ENCODE data around the gene MYL5.
A peak's percentile ranks its signal among the peaks of the same experiment; 100 is the strongest.

The MYL5 gene

GRCh38 chr4:683982-684622 lies 9.8 kb downstream of the MYL5 start:
- Histone ChIP-seq H3K9ac (ENCODE audit: low read length) (peak overlapping the region; percentile 32), H2BK5ac (ENCODE audit: low read length) (no peak overlapping the region), H2AK5ac (ENCODE audit: low read length) (no peak overlapping the region), H3K27ac (ENCODE audit: low read depth, low read length) (no peak overlapping the region), H3K36me3 (ENCODE audit: control insufficient read depth, insufficient read depth, low read length) (no peaks in the 10 kb centered on the region), H3K56ac (ENCODE audit: low read length) (no peak overlapping the region), H4K5ac (ENCODE audit: low read length) (no peak overlapping the region), H3K18ac (ENCODE audit: low read length) (no peak overlapping the region), H3K23ac (ENCODE audit: low read length) (no peak overlapping the region), H3K4me1 (ENCODE audit: control insufficient read depth, low read depth, low read length) (peaks cover 1% of the 10 kb centered on the region), H4K8ac (ENCODE audit: low read depth, low read length) (no peak overlapping the region), H3K27me3 (ENCODE audit: insufficient read depth, low read length, poor library complexity) (no peaks in the 10 kb centered on the region), H2BK15ac (replicated peaks; ENCODE audit: low read depth) (no peak overlapping the region), H2BK120ac (ENCODE audit: low read depth, low read length) (no peak overlapping the region), H3K79me2 (ENCODE audit: control insufficient read depth, insufficient read depth, low read length) (no peaks in the 10 kb centered on the region), H3K4me2 (ENCODE audit: low read length) (no peak overlapping the region), H3K4me3 (ENCODE audit: low read length) (no peak overlapping the region), H3K4ac (ENCODE audit: low read depth, low read length) (no peak overlapping the region), H3K79me1 (ENCODE audit: low read length) (no peaks in the 10 kb centered on the region)
- no CpG with 5 or more reads among the region's 19 CpGs for WGBS (ENCODE audit: extremely low coverage, insufficient coverage, low lambda C conversion rate)
- peak; percentile 82 for DNase-seq

DNA sequence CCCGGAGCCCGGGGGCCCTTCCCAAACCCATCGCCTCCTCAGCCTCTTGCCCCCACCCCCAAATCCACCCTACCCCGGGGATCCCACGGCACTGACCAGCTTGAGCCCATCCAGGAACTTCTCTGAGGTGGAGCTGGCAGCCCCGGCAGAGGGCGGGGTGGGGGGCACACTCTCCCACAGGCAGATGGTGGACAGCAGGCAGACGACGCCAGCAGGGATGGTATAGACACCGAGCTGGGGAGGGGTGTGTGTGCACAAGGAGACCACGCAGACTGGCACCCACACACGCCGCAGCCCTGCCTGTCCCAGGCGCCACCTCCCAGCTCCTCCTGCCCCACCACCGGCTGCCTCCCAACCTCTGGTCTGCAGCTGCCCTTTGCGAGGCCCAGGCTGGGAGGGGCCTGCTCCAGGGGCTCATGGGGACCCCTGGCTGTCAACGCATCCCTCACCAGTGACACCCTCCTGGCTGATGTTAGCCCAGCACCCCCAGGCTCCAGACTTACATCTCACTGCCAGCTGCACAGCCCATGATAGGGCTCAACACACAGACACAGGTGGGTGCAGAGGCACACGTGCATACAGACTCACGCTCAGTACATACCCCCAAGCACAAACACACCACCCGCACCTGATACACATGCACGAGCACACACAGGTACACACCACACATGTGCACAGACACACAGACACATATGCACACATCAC lies 10.4 kb downstream of the MYL5 start:
- H3K56ac ChIP-seq (ENCODE audit: low read length), result no peak overlapping the region
- WGBS (ENCODE audit: extremely low coverage, insufficient coverage, low lambda C conversion rate), result no CpG with 5 or more reads among the region's 21 CpGs
- no peak overlapping the region for H2BK15ac ChIP-seq (replicated peaks; ENCODE audit: low read depth)
- no peak overlapping the region for H4K8ac ChIP-seq (ENCODE audit: low read depth, low read length)
- no peaks in the 10 kb centered on the region for H3K36me3 ChIP-seq (ENCODE audit: control insufficient read depth, insufficient read depth, low read length)
- no peak overlapping the region for H4K5ac ChIP-seq (ENCODE audit: low read length)
- no peak overlapping the region for H3K18ac ChIP-seq (ENCODE audit: low read length)
- DNase-seq, result no peak
- no peak overlapping the region for H3K4me2 ChIP-seq (ENCODE audit: low read length)
- H2AK5ac ChIP-seq (ENCODE audit: low read length), result no peak overlapping the region
- H3K27ac ChIP-seq (ENCODE audit: low read depth, low read length), result no peak overlapping the region
- H3K9ac ChIP-seq (ENCODE audit: low read length), result no peak overlapping the region
- H3K23ac ChIP-seq (ENCODE audit: low read length), result no peak overlapping the region
- no peaks in the 10 kb centered on the region for H3K27me3 ChIP-seq (ENCODE audit: insufficient read depth, low read length, poor library complexity)
- H2BK5ac ChIP-seq (ENCODE audit: low read length), result no peak overlapping the region
- no peak overlapping the region for H3K4me3 ChIP-seq (ENCODE audit: low read length)
- H3K4ac ChIP-seq (ENCODE audit: low read depth, low read length), result no peak overlapping the region
- no peaks in the 10 kb centered on the region for H3K79me2 ChIP-seq (ENCODE audit: control insufficient read depth, insufficient read depth, low read length)
- H2BK120ac ChIP-seq (ENCODE audit: low read depth, low read length), result no peak overlapping the region
- peaks cover 3% of the 10 kb centered on the region for H3K4me1 ChIP-seq (ENCODE audit: control insufficient read depth, low read depth, low read length)
- H3K79me1 ChIP-seq (ENCODE audit: low read length), result no peaks in the 10 kb centered on the region

DNA sequence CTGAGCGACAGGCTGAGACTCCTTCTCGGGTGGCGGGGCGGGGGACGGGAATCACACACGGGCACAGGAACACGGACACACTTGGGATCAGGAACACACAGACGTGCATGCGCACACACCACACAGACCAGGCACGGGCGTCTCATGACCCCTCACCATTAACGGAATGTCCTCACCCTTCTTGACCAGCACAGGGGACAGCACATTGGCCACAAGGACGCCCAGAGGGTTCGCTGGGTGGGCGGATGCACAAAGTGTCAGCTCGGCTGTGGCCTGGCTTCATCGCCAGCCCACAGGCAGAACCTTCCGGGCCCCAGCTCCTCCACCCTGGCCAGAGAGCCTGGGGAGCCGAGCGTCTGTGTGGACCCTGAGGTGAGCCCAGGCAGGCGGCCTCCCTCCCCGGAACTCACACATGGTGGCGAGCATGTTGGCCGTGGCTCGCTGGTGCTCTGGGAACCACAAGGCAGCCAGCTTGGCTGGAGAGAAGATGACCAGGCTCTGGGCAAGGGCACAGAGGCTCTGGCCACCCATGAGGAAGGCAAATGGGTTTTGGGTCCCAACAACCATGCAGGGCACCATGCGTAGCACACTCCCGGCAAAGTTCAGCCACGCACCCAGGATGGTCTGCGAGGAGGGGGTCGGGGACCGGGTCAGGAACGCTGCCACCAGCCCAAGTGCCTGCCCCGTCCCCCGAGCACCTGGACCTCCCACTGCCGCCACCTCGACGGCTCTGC lies 11.5 kb downstream of the MYL5 start:
- no CpG with 5 or more reads among the region's 37 CpGs for WGBS (ENCODE audit: extremely low coverage, insufficient coverage, low lambda C conversion rate)
- no peaks in the 10 kb centered on the region for H3K27me3 ChIP-seq (ENCODE audit: insufficient read depth, low read length, poor library complexity)

DNA sequence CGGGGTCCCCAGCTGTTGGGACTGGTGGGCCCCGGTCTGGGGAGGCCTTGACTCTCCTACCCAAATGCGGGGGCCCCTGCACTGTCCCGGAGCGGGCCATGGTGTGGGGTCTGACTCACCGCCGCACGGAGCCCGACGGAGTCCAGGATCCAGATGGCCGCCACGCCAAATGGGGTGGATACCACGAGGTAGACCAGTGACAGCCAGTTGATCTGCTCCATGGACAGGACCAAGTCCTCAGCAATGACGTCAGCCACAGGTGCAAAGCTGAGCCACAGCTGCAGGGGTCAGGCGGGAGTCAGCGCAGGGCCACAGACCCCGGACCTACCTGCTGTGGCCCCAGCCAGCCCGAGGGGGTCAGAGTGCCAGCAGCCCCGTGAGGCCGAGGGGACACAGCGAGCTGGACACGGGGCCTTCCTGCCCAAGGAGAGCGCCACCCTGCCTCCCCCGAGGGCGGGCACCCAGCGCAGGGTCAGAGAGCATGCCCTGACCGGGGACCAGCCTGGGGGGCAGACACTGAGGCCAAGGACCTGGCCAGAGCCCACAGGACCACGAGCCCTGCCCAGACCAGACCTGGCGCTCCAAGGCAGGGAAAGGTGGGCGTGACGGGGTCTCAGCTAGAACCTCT lies 12.2 kb downstream of the MYL5 start:
- H3K27me3 ChIP-seq (ENCODE audit: insufficient read depth, low read length, poor library complexity), result no peaks in the 10 kb centered on the region
- H3K36me3 ChIP-seq (ENCODE audit: control insufficient read depth, insufficient read depth, low read length), result no peaks in the 10 kb centered on the region
- H2BK15ac ChIP-seq (replicated peaks; ENCODE audit: low read depth), result no peak overlapping the region
- no peaks in the 10 kb centered on the region for H3K79me2 ChIP-seq (ENCODE audit: control insufficient read depth, insufficient read depth, low read length)
- no peaks in the 10 kb centered on the region for H3K79me1 ChIP-seq (ENCODE audit: low read length)
- no peak overlapping the region for H4K5ac ChIP-seq (ENCODE audit: low read length)
- no peak overlapping the region for H2BK5ac ChIP-seq (ENCODE audit: low read length)
- H4K8ac ChIP-seq (ENCODE audit: low read depth, low read length), result no peak overlapping the region
- H3K4me2 ChIP-seq (ENCODE audit: low read length), result no peak overlapping the region
- H3K4me3 ChIP-seq (ENCODE audit: low read length), result no peak overlapping the region
- no peak overlapping the region for H2BK120ac ChIP-seq (ENCODE audit: low read depth, low read length)
- H3K9ac ChIP-seq (ENCODE audit: low read length), result no peak overlapping the region
- DNase-seq, result no peak
- H3K4ac ChIP-seq (ENCODE audit: low read depth, low read length), result no peak overlapping the region
- H2AK5ac ChIP-seq (ENCODE audit: low read length), result no peak overlapping the region
- no peak overlapping the region for H3K56ac ChIP-seq (ENCODE audit: low read length)
- H3K27ac ChIP-seq (ENCODE audit: low read depth, low read length), result no peak overlapping the region
- H3K4me1 ChIP-seq (ENCODE audit: control insufficient read depth, low read depth, low read length), result peaks cover 3% of the 10 kb centered on the region
- WGBS (ENCODE audit: extremely low coverage, insufficient coverage, low lambda C conversion rate), result no CpG with 5 or more reads among the region's 31 CpGs
- H3K18ac ChIP-seq (ENCODE audit: low read length), result no peak overlapping the region
- no peak overlapping the region for H3K23ac ChIP-seq (ENCODE audit: low read length)

More for the DNA sequence above, 11.5 kb downstream of the MYL5 start:
- H3K4me3 ChIP-seq (ENCODE audit: low read length), result no peak overlapping the region
- H3K56ac ChIP-seq (ENCODE audit: low read length), result no peak overlapping the region
- H3K23ac ChIP-seq (ENCODE audit: low read length), result no peak overlapping the region
- no peak overlapping the region for H4K8ac ChIP-seq (ENCODE audit: low read depth, low read length)
- no peak overlapping the region for H2BK120ac ChIP-seq (ENCODE audit: low read depth, low read length)
- no peak overlapping the region for H2AK5ac ChIP-seq (ENCODE audit: low read length)
- H3K79me2 ChIP-seq (ENCODE audit: control insufficient read depth, insufficient read depth, low read length), result no peaks in the 10 kb centered on the region
- H3K9ac ChIP-seq (ENCODE audit: low read length), result no peak overlapping the region
- H4K5ac ChIP-seq (ENCODE audit: low read length), result no peak overlapping the region
- no peak for DNase-seq
- H2BK15ac ChIP-seq (replicated peaks; ENCODE audit: low read depth), result no peak overlapping the region
- H3K4me1 ChIP-seq (ENCODE audit: control insufficient read depth, low read depth, low read length), result peaks cover 3% of the 10 kb centered on the region
- no peaks in the 10 kb centered on the region for H3K36me3 ChIP-seq (ENCODE audit: control insufficient read depth, insufficient read depth, low read length)
- H3K79me1 ChIP-seq (ENCODE audit: low read length), result no peaks in the 10 kb centered on the region
- H3K4me2 ChIP-seq (ENCODE audit: low read length), result no peak overlapping the region
- H2BK5ac ChIP-seq (ENCODE audit: low read length), result no peak overlapping the region
- no peak overlapping the region for H3K4ac ChIP-seq (ENCODE audit: low read depth, low read length)
- H3K27ac ChIP-seq (ENCODE audit: low read depth, low read length), result no peak overlapping the region
- no peak overlapping the region for H3K18ac ChIP-seq (ENCODE audit: low read length)

GRCh38 chr4:687048-687970 lies 13.0 kb downstream of the MYL5 start:
- no CpG with 5 or more reads among the region's 38 CpGs for WGBS (ENCODE audit: extremely low coverage, insufficient coverage, low lambda C conversion rate)
- Histone ChIP-seq H2BK15ac (replicated peaks; ENCODE audit: low read depth) (no peak overlapping the region), H3K79me1 (ENCODE audit: low read length) (no peaks in the 10 kb centered on the region), H3K36me3 (ENCODE audit: control insufficient read depth, insufficient read depth, low read length) (no peaks in the 10 kb centered on the region), H3K27me3 (ENCODE audit: insufficient read depth, low read length, poor library complexity) (no peaks in the 10 kb centered on the region), H3K56ac (ENCODE audit: low read length) (peak overlapping the region; percentile 25), H3K79me2 (ENCODE audit: control insufficient read depth, insufficient read depth, low read length) (no peaks in the 10 kb centered on the region), H3K4me1 (ENCODE audit: control insufficient read depth, low read depth, low read length) (peaks cover 3% of the 10 kb centered on the region), H3K9ac (ENCODE audit: low read length) (no peak overlapping the region), H3K4me2 (ENCODE audit: low read length) (no peak overlapping the region), H3K18ac (ENCODE audit: low read length) (no peak overlapping the region), H4K8ac (ENCODE audit: low read depth, low read length) (no peak overlapping the region), H3K4me3 (ENCODE audit: low read length) (no peak overlapping the region), H3K27ac (ENCODE audit: low read depth, low read length) (no peak overlapping the region), H4K5ac (ENCODE audit: low read length) (no peak overlapping the region), H2AK5ac (ENCODE audit: low read length) (no peak overlapping the region), H3K23ac (ENCODE audit: low read length) (no peak overlapping the region), H2BK5ac (ENCODE audit: low read length) (no peak overlapping the region), H2BK120ac (ENCODE audit: low read depth, low read length) (no peak overlapping the region), H3K4ac (ENCODE audit: low read depth, low read length) (no peak overlapping the region)
- DNase-seq, result peak; percentile 69

All from mesendoderm (in vitro differentiated cells).